A673 (cell line): Measurements from ENCODE around the gene ISYNA1. TPM values are rescaled to one million over a fixed set of nuclear protein-coding genes. Genes with fewer than 3 reads are reported as not detected.
A peak's percentile ranks its signal among the peaks of the same experiment; 100 is the strongest.

Experiments used
- BruUV-seq: library from RNA; stranded (reverse); fragments of 400-500 nt; replicated peaks from 2 replicates; lab custom pipeline; 2021; lab: Mats Ljungman, UMichigan
- CTCF ChIA-PET: fragments of 300-600 bp; sonication (Branson Sonifier 250); formaldehyde crosslinking; loops from one replicate; lab custom pipeline; 2022; ENCODE audit warnings: antibody characterized with exemption; lab: Charles Lee
- POLR2A ChIA-PET: fragments of 300-600 bp; sonication (Branson Sonifier 250); formaldehyde crosslinking; loops from one replicate; lab custom pipeline; 2022; ENCODE audit warnings: antibody characterized with exemption; ENCODE audit not compliant: low non-redundant PET; lab: Charles Lee
- DNase-seq: peaks from one replicate; pipeline ENCODE4 v3.0.0-alpha.2; 2015; ENCODE audit warnings: low spot score
- H3K27ac ChIP-seq: fragments of 200-600 bp; sonication (generic); 2 replicates; pipeline ENCODE4 v1.5.1; 2016; ENCODE audit warnings: mixed run types, low read depth, mild to moderate bottlenecking, mixed read lengths, antibody characterized with exemption, low read length; ENCODE audit not compliant: poor library complexity, severe bottlenecking
- H3K27me3 ChIP-seq: fragments of 200-600 bp; sonication (generic); replicated peaks from 2 replicates; pipeline ENCODE4 v1.6.1; 2017; ENCODE audit warnings: mixed run types, low read depth, mild to moderate bottlenecking, mixed read lengths, antibody characterized with exemption, low read length; ENCODE audit not compliant: insufficient read depth, poor library complexity
- H3K36me3 ChIP-seq: fragments of 200-600 bp; sonication (generic); 2 replicates; pipeline ENCODE4 v1.6.1; 2016; ENCODE audit warnings: mixed run types, mild to moderate bottlenecking, mixed read lengths, antibody characterized with exemption, low read length; ENCODE audit not compliant: insufficient read depth, poor library complexity, severe bottlenecking
- H3K4me1 ChIP-seq: fragments of 200-600 bp; sonication (generic); 2 replicates; pipeline ENCODE4 v1.6.1; 2017; ENCODE audit warnings: mixed run types, mild to moderate bottlenecking, mixed read lengths, antibody characterized with exemption, low read length; ENCODE audit not compliant: insufficient read depth, poor library complexity, severe bottlenecking
- H3K4me3 ChIP-seq: fragments of 200-600 bp; sonication (generic); 2 replicates; pipeline ENCODE4 v1.5.1; 2016; ENCODE audit warnings: low read depth, mixed run types, mild to moderate bottlenecking, mixed read lengths, low read length; ENCODE audit not compliant: poor library complexity, severe bottlenecking
- H3K9me3 ChIP-seq: fragments of 200-600 bp; sonication (generic); 2 replicates; pipeline ENCODE4 v1.6.1; 2016; ENCODE audit warnings: mixed run types, low read depth, mild to moderate bottlenecking, mixed read lengths, antibody characterized with exemption, low read length; ENCODE audit not compliant: poor library complexity, severe bottlenecking
- EZH2 ChIP-seq: fragments of 200-600 bp; sonication (generic); IDR thresholded peaks from 2 replicates; pipeline ENCODE4 v1.6.1; 2017; ENCODE audit warnings: borderline replicate concordance, low read depth, mild to moderate bottlenecking, mixed read lengths, antibody characterized with exemption, low read length; ENCODE audit not compliant: poor library complexity, severe bottlenecking
- intact Hi-C: fragments of 100-400 bp; cut with micrococcal nuclease; formaldehyde crosslinking; loops from one replicate; pipeline ENCODE4 v1.10.0; 2022; ENCODE audit not compliant: unreplicated experiment
- total RNA-seq: library from RNA; stranded (reverse); gene quantifications from 2 replicates; pipeline ENCODE4 v1.2.3, GENCODE V29; 2021
- TF ChIP-seq, protein P1 (sequence below): fragments of 300-800, 200-600 bp; sonication (generic); conservative IDR thresholded peaks from 2 replicates; pipeline ENCODE4 v1.5.1; 2017; ENCODE audit warnings: low read depth, mild to moderate bottlenecking, antibody characterized with exemption, low read length, moderate library complexity, mixed read lengths

The ISYNA1 gene
- total RNA-seq, 1 experiment from 2014 or later: 153 TPM

DNA sequence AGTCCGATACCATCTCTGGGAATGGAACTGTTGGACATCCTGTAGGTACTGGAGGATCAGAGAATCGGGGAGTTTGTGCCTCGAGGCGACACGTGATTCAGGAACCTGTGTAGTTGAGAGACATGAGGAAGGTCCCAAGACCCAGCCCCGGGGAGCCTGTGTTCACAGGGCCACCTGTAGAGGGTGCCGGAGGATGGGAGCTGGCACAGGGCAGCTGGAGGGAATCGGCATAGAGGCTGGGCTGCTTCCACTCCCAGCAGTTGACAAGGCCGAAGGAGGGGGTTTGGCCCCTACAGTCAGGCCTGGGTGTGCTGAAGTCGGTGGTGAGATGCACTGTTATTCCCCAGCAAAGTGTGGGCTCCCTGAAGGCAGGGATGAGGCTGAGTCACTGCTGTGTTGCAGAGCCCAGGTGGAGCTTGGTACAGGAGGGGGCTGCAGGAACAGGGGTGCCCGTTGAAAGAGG is 2.5 kb upstream of the ISYNA1 start:
- POLR2A ChIA-PET: no interaction called here
- TF ChIP-seq, protein P1, sequence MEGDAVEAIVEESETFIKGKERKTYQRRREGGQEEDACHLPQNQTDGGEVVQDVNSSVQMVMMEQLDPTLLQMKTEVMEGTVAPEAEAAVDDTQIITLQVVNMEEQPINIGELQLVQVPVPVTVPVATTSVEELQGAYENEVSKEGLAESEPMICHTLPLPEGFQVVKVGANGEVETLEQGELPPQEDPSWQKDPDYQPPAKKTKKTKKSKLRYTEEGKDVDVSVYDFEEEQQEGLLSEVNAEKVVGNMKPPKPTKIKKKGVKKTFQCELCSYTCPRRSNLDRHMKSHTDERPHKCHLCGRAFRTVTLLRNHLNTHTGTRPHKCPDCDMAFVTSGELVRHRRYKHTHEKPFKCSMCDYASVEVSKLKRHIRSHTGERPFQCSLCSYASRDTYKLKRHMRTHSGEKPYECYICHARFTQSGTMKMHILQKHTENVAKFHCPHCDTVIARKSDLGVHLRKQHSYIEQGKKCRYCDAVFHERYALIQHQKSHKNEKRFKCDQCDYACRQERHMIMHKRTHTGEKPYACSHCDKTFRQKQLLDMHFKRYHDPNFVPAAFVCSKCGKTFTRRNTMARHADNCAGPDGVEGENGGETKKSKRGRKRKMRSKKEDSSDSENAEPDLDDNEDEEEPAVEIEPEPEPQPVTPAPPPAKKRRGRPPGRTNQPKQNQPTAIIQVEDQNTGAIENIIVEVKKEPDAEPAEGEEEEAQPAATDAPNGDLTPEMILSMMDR: peak; percentile 59
- no peak for TF ChIP-seq EZH2
- intact Hi-C loops: no loop called here
- no peak overlapping the region for H3K27ac ChIP-seq
- BruUV-seq: no TSS peak
- DNase-seq: peak; percentile 65
- H3K27me3 ChIP-seq: no peaks in the 10 kb centered on the region
- H3K9me3 ChIP-seq: no peaks in the 10 kb centered on the region
- CTCF ChIA-PET: interaction anchor here (0.5 to 1.0 kb wide), 4 partner anchors 10 to 419 kb away, joined by 3 to 7 read pairs (median 4); no protein-coding TSS in a partner anchor
- no peak overlapping the region for H3K4me3 ChIP-seq
- H3K36me3 ChIP-seq: peaks cover 11% of the 10 kb centered on the region
- peaks cover 24% of the 10 kb centered on the region for H3K4me1 ChIP-seq

DNA sequence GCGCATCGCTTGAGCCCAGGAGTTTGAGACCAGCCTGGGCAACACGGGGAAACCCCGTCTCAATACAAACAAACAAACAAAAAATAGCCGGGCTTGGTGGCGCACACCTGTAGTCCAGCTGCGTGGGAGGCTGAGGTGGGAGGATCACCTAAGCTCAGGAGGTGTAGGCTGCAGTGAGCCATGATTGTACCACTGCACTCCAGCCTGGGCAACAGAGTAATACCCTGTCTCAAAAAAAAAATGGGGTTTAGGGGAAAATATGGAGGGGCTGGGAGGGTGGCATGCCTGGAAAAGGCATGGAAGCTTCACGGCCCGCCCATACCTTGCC is 1.9 kb upstream of the ISYNA1 start:
- peaks cover 16% of the 10 kb centered on the region for H3K36me3 ChIP-seq
- ChIA-PET POLR2A (no interaction called here), CTCF (interaction anchor here (1.0 to 2.0 kb wide), 2 partner anchors 11 to 407 kb away, joined by 3 to 5 read pairs; no protein-coding TSS in a partner anchor)
- H3K27me3 ChIP-seq: no peaks in the 10 kb centered on the region
- TF ChIP-seq, protein P1: no peak
- no peak for TF ChIP-seq EZH2
- no peak overlapping the region for H3K4me3 ChIP-seq
- no peak for DNase-seq
- H3K9me3 ChIP-seq: no peaks in the 10 kb centered on the region
- intact Hi-C loops: no loop called here
- no TSS peak for BruUV-seq
- H3K4me1 ChIP-seq: peaks cover 30% of the 10 kb centered on the region
- H3K27ac ChIP-seq: peak overlapping the region; percentile 84

- Histone ChIP-seq H3K4me3 (no peak overlapping the region), H3K4me1 (peaks cover 36% of the 10 kb centered on the region), H3K27ac (peak overlapping the region; percentile 84), H3K9me3 (no peaks in the 10 kb centered on the region), H3K27me3 (no peaks in the 10 kb centered on the region), H3K36me3 (peaks cover 22% of the 10 kb centered on the region)
- ChIA-PET CTCF (interaction anchor here (0.8 to 2.0 kb wide), 2 partner anchors 12 to 23 kb away, joined by 3 to 5 read pairs; no protein-coding TSS in a partner anchor), POLR2A (interaction anchor here (0.6 kb wide), 1 partner anchor 51 kb away, joined by 13 read pairs; no protein-coding TSS in a partner anchor)
- intact Hi-C loops: no loop called here
- TF ChIP-seq, protein P1: no peak
- TF ChIP-seq EZH2: no peak
- no TSS peak for BruUV-seq
- peak; percentile 78 for DNase-seq
Observed at GRCh38 chr19:18439025-18439909, 1.3 kb upstream of the ISYNA1 start.
